ENCODE measurements around the gene SLX9. TPM values are rescaled to one million over a fixed set of nuclear protein-coding genes. Genes with fewer than 3 reads are reported as not detected.

SLX9 gene
- total and polyA plus RNA-seq, 7 experiments from 2014 or later = 13.2 to 46.4 (median 19.2) TPM

Other genes with a start within 250 kb of the SLX9 start
- not detected for gene KRTAP10-12, start 242.9 kb upstream of the SLX9 start, total RNA-seq
- not detected for gene KRTAP10-12, start 242.9 kb upstream of the SLX9 start, polyA plus RNA-seq
- gene TSPEAR, start 228.5 kb upstream of the SLX9 start, total RNA-seq = not detected
- gene TSPEAR, start 228.5 kb upstream of the SLX9 start, polyA plus RNA-seq = under 1 TPM in 1 of 2 donors, not detected in 1; 0.07 TPM
- gene UBE2G2, start 138.2 kb upstream of the SLX9 start, total RNA-seq = 100 to 1,000 TPM; 108 to 150 (median 129) TPM
- gene UBE2G2, start 138.2 kb upstream of the SLX9 start, polyA plus RNA-seq = 10 to 100 TPM; 50.7 to 65.8 TPM
- 10 to 100 TPM; 46.9 to 91.7 (median 70.2) TPM for gene SUMO3, start 122.0 kb upstream of the SLX9 start, total RNA-seq
- 10 to 100 TPM; 85.1 to 88.9 TPM for gene SUMO3, start 122.0 kb upstream of the SLX9 start, polyA plus RNA-seq
- gene PTTG1IP, start 66.3 kb upstream of the SLX9 start, total RNA-seq = 100 to 1,000 TPM in 2 of 5 experiments, 10 to 100 TPM in 3; 83.8 to 122 (median 95.6) TPM
- gene PTTG1IP, start 66.3 kb upstream of the SLX9 start, polyA plus RNA-seq = 10 to 100 TPM; 60.9 to 79.8 TPM
- gene ITGB2, start 19.1 kb upstream of the SLX9 start, total RNA-seq = 100 to 1,000 TPM; 280 to 877 (median 371) TPM
- 100 to 1,000 TPM; 459 to 768 TPM for gene ITGB2, start 19.1 kb upstream of the SLX9 start, polyA plus RNA-seq
- 10 to 100 TPM; 35.7 to 52.2 (median 38.9) TPM for gene ADARB1, start 134.6 kb downstream of the SLX9 start, total RNA-seq
- 10 to 100 TPM in 1 of 2 donors, 1 to 10 TPM in 1; 6.2 to 11.7 TPM for gene ADARB1, start 134.6 kb downstream of the SLX9 start, polyA plus RNA-seq